ENCODE data around the gene MCTP1. TPM values are rescaled to one million over a fixed set of nuclear protein-coding genes. Genes with fewer than 3 reads are reported as not detected.

MCTP1 gene
- total RNA-seq, 1 experiment from 2014 or later, result 0.44 TPM

DNA sequence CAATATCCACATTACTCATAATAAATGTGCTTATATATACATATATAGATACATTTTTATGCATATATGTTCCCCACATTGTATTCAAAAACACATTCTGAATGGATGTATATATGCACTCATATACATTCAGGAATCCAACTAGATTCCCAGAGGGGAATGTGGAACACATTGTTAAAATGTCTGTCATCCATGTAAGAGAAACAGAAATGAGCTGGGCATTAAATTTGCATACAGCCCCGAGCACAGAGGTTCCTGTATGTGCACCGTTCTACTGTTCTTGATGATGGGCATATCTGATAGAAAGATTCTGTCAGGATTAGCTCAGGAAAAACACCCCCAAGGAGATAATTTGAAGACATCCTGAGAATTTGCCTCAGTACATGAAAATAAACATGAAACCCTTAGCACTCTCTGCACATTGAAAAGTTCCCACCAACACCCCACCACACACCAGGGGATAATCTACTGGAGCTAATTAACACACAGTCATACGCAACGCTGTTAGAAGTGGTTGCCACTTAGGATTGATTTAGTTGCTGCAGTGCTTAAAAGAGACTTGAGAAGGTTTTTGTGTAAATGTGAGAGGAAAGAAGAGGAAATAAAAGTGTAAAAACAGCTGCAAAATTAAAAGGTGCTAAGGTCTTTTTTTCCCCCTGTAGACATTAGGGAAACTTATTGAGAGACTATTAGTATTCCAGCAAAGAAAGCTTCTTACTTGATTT, 443.1 kb downstream of the MCTP1 start:
- no peaks in the 10 kb centered on the region for H3K9me3 ChIP-seq (ENCODE audit: control insufficient read depth in 1 of 2, insufficient read depth in 1 of 2, low read depth in 1 of 2, low read length in 2 of 2)
- CTCF ChIA-PET, result interaction anchor here (1.0 kb wide), 1 partner anchor 9 kb away, joined by 4 read pairs; no protein-coding TSS in a partner anchor
- no peaks in the 10 kb centered on the region for H3K9me2 ChIP-seq (ENCODE audit: insufficient read depth)
- TF ChIP-seq EZH2phosphoT487 (IDR thresholded peaks at IDR 0.05; ENCODE audit: borderline replicate concordance), result no peak
- TF ChIP-seq FOSL1 (IDR thresholded peaks at IDR 0.05; ENCODE audit: low read depth), result no peak
- TF ChIP-seq SP1 (IDR thresholded peaks at IDR 0.05; ENCODE audit: low read depth), result no peak
- TF ChIP-seq ZNF274 (IDR thresholded peaks at IDR 0.05; ENCODE audit: low read depth, low read length), result no peak
- TF ChIP-seq ZFX (IDR thresholded peaks at IDR 0.05), result no peak
- TF ChIP-seq, protein P1, sequence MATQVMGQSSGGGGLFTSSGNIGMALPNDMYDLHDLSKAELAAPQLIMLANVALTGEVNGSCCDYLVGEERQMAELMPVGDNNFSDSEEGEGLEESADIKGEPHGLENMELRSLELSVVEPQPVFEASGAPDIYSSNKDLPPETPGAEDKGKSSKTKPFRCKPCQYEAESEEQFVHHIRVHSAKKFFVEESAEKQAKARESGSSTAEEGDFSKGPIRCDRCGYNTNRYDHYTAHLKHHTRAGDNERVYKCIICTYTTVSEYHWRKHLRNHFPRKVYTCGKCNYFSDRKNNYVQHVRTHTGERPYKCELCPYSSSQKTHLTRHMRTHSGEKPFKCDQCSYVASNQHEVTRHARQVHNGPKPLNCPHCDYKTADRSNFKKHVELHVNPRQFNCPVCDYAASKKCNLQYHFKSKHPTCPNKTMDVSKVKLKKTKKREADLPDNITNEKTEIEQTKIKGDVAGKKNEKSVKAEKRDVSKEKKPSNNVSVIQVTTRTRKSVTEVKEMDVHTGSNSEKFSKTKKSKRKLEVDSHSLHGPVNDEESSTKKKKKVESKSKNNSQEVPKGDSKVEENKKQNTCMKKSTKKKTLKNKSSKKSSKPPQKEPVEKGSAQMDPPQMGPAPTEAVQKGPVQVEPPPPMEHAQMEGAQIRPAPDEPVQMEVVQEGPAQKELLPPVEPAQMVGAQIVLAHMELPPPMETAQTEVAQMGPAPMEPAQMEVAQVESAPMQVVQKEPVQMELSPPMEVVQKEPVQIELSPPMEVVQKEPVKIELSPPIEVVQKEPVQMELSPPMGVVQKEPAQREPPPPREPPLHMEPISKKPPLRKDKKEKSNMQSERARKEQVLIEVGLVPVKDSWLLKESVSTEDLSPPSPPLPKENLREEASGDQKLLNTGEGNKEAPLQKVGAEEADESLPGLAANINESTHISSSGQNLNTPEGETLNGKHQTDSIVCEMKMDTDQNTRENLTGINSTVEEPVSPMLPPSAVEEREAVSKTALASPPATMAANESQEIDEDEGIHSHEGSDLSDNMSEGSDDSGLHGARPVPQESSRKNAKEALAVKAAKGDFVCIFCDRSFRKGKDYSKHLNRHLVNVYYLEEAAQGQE (IDR thresholded peaks at IDR 0.05; ENCODE audit: low read depth), result no peak
- TF ChIP-seq, protein P2, sequence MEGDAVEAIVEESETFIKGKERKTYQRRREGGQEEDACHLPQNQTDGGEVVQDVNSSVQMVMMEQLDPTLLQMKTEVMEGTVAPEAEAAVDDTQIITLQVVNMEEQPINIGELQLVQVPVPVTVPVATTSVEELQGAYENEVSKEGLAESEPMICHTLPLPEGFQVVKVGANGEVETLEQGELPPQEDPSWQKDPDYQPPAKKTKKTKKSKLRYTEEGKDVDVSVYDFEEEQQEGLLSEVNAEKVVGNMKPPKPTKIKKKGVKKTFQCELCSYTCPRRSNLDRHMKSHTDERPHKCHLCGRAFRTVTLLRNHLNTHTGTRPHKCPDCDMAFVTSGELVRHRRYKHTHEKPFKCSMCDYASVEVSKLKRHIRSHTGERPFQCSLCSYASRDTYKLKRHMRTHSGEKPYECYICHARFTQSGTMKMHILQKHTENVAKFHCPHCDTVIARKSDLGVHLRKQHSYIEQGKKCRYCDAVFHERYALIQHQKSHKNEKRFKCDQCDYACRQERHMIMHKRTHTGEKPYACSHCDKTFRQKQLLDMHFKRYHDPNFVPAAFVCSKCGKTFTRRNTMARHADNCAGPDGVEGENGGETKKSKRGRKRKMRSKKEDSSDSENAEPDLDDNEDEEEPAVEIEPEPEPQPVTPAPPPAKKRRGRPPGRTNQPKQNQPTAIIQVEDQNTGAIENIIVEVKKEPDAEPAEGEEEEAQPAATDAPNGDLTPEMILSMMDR (IDR thresholded peaks at IDR 0.05 in 2 of 3, conservative IDR thresholded peaks at IDR 0.05 in 1 of 3; ENCODE audit: borderline replicate concordance in 1 of 3, insufficient read depth in 1 of 3, low read depth in 2 of 3, low read length in 2 of 3), result no peak
- TF ChIP-seq YY1 (IDR thresholded peaks at IDR 0.05; ENCODE audit: extremely low read depth, insufficient replicate concordance, low read depth, low read length), result no peak
- TF ChIP-seq SIN3A (IDR thresholded peaks at IDR 0.05; ENCODE audit: low read depth), result no peak
- no peak for TF ChIP-seq RAD21 (IDR thresholded peaks at IDR 0.05; ENCODE audit: low read depth)
- no peak for TF ChIP-seq JUND (IDR thresholded peaks at IDR 0.05)
- TF ChIP-seq, protein P3, sequence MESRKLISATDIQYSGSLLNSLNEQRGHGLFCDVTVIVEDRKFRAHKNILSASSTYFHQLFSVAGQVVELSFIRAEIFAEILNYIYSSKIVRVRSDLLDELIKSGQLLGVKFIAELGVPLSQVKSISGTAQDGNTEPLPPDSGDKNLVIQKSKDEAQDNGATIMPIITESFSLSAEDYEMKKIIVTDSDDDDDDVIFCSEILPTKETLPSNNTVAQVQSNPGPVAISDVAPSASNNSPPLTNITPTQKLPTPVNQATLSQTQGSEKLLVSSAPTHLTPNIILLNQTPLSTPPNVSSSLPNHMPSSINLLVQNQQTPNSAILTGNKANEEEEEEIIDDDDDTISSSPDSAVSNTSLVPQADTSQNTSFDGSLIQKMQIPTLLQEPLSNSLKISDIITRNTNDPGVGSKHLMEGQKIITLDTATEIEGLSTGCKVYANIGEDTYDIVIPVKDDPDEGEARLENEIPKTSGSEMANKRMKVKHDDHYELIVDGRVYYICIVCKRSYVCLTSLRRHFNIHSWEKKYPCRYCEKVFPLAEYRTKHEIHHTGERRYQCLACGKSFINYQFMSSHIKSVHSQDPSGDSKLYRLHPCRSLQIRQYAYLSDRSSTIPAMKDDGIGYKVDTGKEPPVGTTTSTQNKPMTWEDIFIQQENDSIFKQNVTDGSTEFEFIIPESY (IDR thresholded peaks at IDR 0.05; ENCODE audit: extremely low read depth, insufficient replicate concordance, low read length), result no peak
- TF ChIP-seq ELF1 (IDR thresholded peaks at IDR 0.05; ENCODE audit: borderline replicate concordance, low read depth), result no peak
- no peak overlapping the region for H3K4me3 ChIP-seq (replicated peaks in 1 of 2; ENCODE audit: low read depth in 1 of 2, low read length in 2 of 2)
- no peak overlapping the region for H3K4me2 ChIP-seq (ENCODE audit: low read length)
- no peak overlapping the region for H2AFZ ChIP-seq (ENCODE audit: low read depth, low read length, poor library complexity, severe bottlenecking)
- BruUV-seq (replicated peaks), result no TSS peak
- intact Hi-C loops (cut with micrococcal nuclease), result no loop called here
- H3K27me3 ChIP-seq (ENCODE audit: insufficient read depth, low read length), result no peaks in the 10 kb centered on the region
- H4K20me1 ChIP-seq (ENCODE audit: insufficient read depth), result no peaks in the 10 kb centered on the region
- no peaks in the 10 kb centered on the region for H3K79me2 ChIP-seq (ENCODE audit: insufficient read depth, low read length)
- no peak for DNase-seq (ENCODE audit: low read depth, low spot score)
- no peaks in the 10 kb centered on the region for H3K36me3 ChIP-seq (ENCODE audit: control insufficient read depth in 1 of 2, insufficient read depth in 2 of 2, low read length in 2 of 2)
- no peak overlapping the region for H3K27ac ChIP-seq (ENCODE audit: low read depth, low read length)
- peaks cover 0 to 7% of the 10 kb centered on the region in 2 experiments; a peak in 2 of 4 replicates for H3K4me1 ChIP-seq (ENCODE audit: control insufficient read depth in 1 of 2, insufficient read depth in 2 of 2, low read length in 2 of 2)
- ATAC-seq, result no peak
- no peak overlapping the region for H3K9ac ChIP-seq (ENCODE audit: low read length)
- RAD21 ChIA-PET (ENCODE audit: low non-redundant PET in 1 of 2, low total read pairs in 2 of 2, uncharacterized antibody in 2 of 2, unreplicated experiment in 2 of 2), result interaction anchor here in 1 of 2 experiments (0.7 kb wide), 1 partner anchor 9 kb away, joined by 3 read pairs; no protein-coding TSS in a partner anchor
- POLR2A ChIA-PET, result no interaction called here

Measured in HCT116 (cell line).